DND-41 (cell line): ENCODE measurements around the gene GM2A.
"Not testable (repeated sequence)": the region's sequence is repeated elsewhere in the genome, so short reads cannot be mapped to it uniquely, and the experiment has no call there.

Experiments used
- EZH2 ChIP-seq: IDR thresholded peaks from 3 replicates; pipeline ENCODE4 v1.6.1; 2012; ENCODE audit warnings: borderline replicate concordance, low read depth, mild to moderate bottlenecking, moderate library complexity, low read length, inconsistent platforms; ENCODE audit not compliant: severe bottlenecking
- TF ChIP-seq, protein P1 (sequence below): IDR thresholded peaks from 2 replicates; pipeline ENCODE4 v1.5.1; 2012; ENCODE audit warnings: borderline replicate concordance, low read length, moderate library complexity, mild to moderate bottlenecking; ENCODE audit not compliant: poor library complexity, severe bottlenecking; ENCODE audit errors: extremely low read depth

GRCh38 chr5:151309821-151310220, 56.8 kb downstream of the GM2A start:
- TF ChIP-seq, protein P1, sequence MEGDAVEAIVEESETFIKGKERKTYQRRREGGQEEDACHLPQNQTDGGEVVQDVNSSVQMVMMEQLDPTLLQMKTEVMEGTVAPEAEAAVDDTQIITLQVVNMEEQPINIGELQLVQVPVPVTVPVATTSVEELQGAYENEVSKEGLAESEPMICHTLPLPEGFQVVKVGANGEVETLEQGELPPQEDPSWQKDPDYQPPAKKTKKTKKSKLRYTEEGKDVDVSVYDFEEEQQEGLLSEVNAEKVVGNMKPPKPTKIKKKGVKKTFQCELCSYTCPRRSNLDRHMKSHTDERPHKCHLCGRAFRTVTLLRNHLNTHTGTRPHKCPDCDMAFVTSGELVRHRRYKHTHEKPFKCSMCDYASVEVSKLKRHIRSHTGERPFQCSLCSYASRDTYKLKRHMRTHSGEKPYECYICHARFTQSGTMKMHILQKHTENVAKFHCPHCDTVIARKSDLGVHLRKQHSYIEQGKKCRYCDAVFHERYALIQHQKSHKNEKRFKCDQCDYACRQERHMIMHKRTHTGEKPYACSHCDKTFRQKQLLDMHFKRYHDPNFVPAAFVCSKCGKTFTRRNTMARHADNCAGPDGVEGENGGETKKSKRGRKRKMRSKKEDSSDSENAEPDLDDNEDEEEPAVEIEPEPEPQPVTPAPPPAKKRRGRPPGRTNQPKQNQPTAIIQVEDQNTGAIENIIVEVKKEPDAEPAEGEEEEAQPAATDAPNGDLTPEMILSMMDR: not testable (repeated sequence)
- TF ChIP-seq EZH2: not testable (repeated sequence)
